ENCODE results near the gene CCDC122. TPM values are rescaled to one million over a fixed set of nuclear protein-coding genes. Genes with fewer than 3 reads are reported as not detected.

CCDC122 gene
- total RNA-seq, 2 experiments from 2014 or later, result 0.73 to 1.2 TPM

DNA sequence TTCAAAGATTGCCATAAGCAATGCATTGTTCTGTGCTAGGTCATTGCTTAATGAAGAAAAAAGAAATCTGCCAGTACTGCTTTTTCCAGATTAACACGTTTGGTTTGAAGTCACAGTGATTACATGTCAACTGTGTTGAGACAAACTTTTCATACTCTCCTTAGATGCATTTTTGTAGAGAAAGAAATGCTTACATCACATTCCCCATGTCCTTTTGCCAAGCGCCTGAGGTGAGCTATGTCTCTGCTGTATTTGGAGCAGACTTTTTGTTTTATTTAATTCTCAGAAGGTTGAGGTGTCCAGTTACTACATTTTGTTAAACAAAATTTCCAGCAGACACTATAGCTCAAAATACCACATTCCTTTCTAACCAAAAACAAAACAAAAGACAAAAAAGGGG, 16.4 kb upstream of the CCDC122 start:
- ChIA-PET POLR2A (no interaction called here), CTCF (interaction anchor here (1.6 kb wide), 1 partner anchor 12 kb away, joined by 6 read pairs; no protein-coding TSS in a partner anchor)
- Mint-ChIP-seq H3K27ac (no peak overlapping the region), H3K36me3 (ENCODE audit: low read depth) (no peaks in the 10 kb centered on the region), H3K4me1 (no peaks in the 10 kb centered on the region), H3K27me3 (peaks cover 3% of the 10 kb centered on the region), H3K9me3 (no peaks in the 10 kb centered on the region), H3K4me3 (no peak overlapping the region)
- DNase-seq, result no peak

DNA sequence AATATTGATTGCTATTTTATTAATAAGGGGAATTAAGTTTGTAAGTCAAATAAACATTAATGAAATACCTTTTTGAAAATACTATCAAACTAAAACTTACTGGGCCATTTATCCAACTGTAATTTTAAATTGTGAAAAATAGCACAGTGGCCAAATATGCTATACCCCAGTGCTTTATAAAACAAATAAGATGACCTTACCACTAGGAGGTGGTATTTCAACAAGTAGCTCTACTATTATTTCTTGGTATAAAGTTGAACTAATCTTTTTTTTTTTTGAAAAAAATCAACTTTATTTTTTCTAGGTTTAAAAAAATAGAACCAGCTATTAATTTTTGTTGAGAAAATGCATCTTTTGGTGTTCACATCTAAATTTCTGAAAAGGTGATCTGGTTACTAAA, 14.9 kb upstream of the CCDC122 start:
- H3K9me3 Mint-ChIP-seq, result no peaks in the 10 kb centered on the region
- H3K4me3 Mint-ChIP-seq, result no peak overlapping the region
- no peak for DNase-seq
- CTCF ChIA-PET, result interaction anchor here (1.6 kb wide), 1 partner anchor 14 kb away, joined by 6 read pairs; no protein-coding TSS in a partner anchor
- H3K27ac Mint-ChIP-seq, result no peak overlapping the region
- peaks cover 2% of the 10 kb centered on the region for H3K36me3 Mint-ChIP-seq (ENCODE audit: low read depth)
- peaks cover 3% of the 10 kb centered on the region for H3K27me3 Mint-ChIP-seq
- POLR2A ChIA-PET, result no interaction called here
- H3K4me1 Mint-ChIP-seq, result no peaks in the 10 kb centered on the region

DNA sequence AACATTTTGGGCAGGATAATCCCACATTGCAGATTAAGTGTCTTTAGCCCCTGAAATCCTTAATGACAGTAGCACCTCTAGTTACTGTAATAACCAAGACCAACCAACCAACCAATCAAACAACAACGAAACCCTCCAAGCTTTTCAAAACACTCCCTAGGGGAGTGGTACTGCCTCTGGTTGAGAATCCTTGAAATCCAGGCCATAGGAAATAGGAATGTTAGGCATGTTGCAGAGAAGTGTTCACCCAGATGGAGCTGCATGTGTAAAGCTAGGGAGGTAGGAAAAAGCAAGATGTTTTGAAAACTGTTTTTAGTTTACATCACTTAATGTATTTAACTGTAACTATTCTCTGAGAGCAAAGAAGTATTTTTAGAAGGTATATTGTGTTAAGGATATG, 4.7 kb upstream of the CCDC122 start:
- Mint-ChIP-seq H3K4me1 (peaks cover 14% of the 10 kb centered on the region), H3K27me3 (peaks cover 9% of the 10 kb centered on the region), H3K27ac (no peak overlapping the region), H3K9me3 (no peaks in the 10 kb centered on the region), H3K36me3 (ENCODE audit: low read depth) (peaks cover 8% of the 10 kb centered on the region), H3K4me3 (no peak overlapping the region)
- ChIA-PET POLR2A (no interaction called here), CTCF (no interaction called here)
- no peak for DNase-seq

- CTCF ChIA-PET, result no interaction called here
- Mint-ChIP-seq H3K4me3 (no peak overlapping the region), H3K27ac (no peak overlapping the region), H3K9me3 (no peaks in the 10 kb centered on the region), H3K27me3 (peaks cover 10% of the 10 kb centered on the region), H3K36me3 (ENCODE audit: low read depth) (peaks cover 8% of the 10 kb centered on the region), H3K4me1 (peaks cover 16% of the 10 kb centered on the region)
- no peak for DNase-seq
- POLR2A ChIA-PET, result no interaction called here
These were observed 4.1 kb upstream of the CCDC122 start for GRCh38 chr13:43883631-43884030.

GRCh38 chr13:43881580-43881979, 2.0 kb upstream of the CCDC122 start:
- Mint-ChIP-seq H3K27ac (no peak overlapping the region), H3K4me3 (no peak overlapping the region), H3K9me3 (no peaks in the 10 kb centered on the region), H3K36me3 (ENCODE audit: low read depth) (peaks cover 8% of the 10 kb centered on the region), H3K4me1 (peaks cover 29% of the 10 kb centered on the region), H3K27me3 (peaks cover 12% of the 10 kb centered on the region)
- POLR2A ChIA-PET, result no interaction called here
- CTCF ChIA-PET, result no interaction called here
- DNase-seq, result no peak

DNA sequence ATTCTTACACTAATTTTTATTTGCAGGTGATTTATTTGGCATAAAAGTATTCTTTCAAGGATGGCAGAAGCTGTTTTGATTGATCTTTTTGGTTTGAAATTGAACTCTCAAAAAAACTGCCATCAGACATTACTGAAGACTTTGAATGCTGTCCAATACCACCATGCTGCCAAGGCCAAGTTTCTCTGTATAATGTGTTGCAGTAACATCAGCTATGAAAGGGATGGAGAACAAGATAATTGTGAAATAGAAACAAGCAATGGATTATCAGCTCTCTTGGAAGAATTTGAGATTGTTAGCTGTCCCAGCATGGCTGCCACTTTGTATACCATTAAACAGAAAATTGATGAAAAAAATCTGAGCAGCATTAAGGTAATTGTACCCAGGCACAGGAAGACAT, 1.4 kb upstream of the CCDC122 start:
- ChIA-PET CTCF (no interaction called here), POLR2A (no interaction called here)
- no peak for DNase-seq
- H3K9me3 Mint-ChIP-seq, result no peaks in the 10 kb centered on the region
- no peak overlapping the region for H3K27ac Mint-ChIP-seq
- no peak overlapping the region for H3K4me3 Mint-ChIP-seq
- H3K36me3 Mint-ChIP-seq (ENCODE audit: low read depth), result peaks cover 8% of the 10 kb centered on the region
- H3K4me1 Mint-ChIP-seq, result peaks cover 29% of the 10 kb centered on the region
- H3K27me3 Mint-ChIP-seq, result peaks cover 12% of the 10 kb centered on the region

DNA sequence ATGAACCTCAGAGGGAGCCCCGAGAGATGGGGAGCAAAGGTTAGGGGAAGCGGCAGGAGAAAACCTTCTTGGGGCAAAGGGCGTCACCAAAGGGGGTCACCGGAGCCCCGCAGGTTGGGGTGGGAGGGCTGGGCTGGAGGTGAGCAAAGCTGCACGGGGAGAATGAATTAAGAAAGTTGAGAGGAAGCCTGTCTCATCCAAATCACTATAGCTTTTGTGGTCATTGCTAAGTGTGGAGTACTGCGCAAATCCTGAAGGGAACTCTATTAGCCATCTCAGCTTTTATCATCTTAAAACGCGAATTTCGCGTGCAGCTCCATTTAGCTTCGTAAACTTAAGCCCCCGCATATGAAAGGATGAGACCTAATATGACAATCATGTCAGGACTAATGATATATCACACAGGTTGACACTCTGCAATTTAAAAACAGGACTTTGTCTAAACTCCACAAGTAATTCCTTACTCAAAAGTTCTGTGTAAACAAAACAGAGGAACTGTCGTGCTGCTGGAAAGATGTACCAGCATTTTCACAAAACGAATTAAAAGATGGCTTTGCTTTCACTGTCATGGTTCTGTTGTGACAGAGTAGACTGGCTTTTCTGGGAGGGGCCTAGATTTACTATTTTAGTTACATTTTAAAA, 795 bp upstream of the CCDC122 start:
- H3K4me1 Mint-ChIP-seq, result peaks cover 29% of the 10 kb centered on the region
- H3K27ac Mint-ChIP-seq, result peak overlapping the region; percentile 13
- H3K4me3 Mint-ChIP-seq, result peak overlapping the region; percentile 72
- POLR2A ChIA-PET, result interaction anchor here (0.9 kb wide), 1 partner anchor 26 kb away, joined by 3 read pairs; no protein-coding TSS in a partner anchor
- CTCF ChIA-PET, result no interaction called here
- no peaks in the 10 kb centered on the region for H3K9me3 Mint-ChIP-seq
- no peak for DNase-seq
- peaks cover 12% of the 10 kb centered on the region for H3K27me3 Mint-ChIP-seq
- H3K36me3 Mint-ChIP-seq (ENCODE audit: low read depth), result peaks cover 8% of the 10 kb centered on the region

GRCh38 chr13:43879755-43880181, 228 bp upstream of the CCDC122 start, which contains the start of gene LACC1:
LACC1 (plus strand) TSS chr13:43879904; CDS start chr13:43880986, 1,082 bp downstream.
- CTCF ChIA-PET, result no interaction called here
- peaks cover 12% of the 10 kb centered on the region for H3K27me3 Mint-ChIP-seq
- H3K9me3 Mint-ChIP-seq, result no peaks in the 10 kb centered on the region
- peak within 1 kb of the TSS; percentile 63 for H3K27ac Mint-ChIP-seq
- DNase-seq, result peak; percentile 37
- POLR2A ChIA-PET, result interaction anchor here (0.7 to 1.3 kb wide), 3 partner anchors 26 to 887 kb away, joined by 3 to 4 read pairs (median 3); partner anchors contain the start of gene EPSTI1
- H3K4me3 Mint-ChIP-seq, result peak within 1 kb of the TSS; percentile 72
- H3K36me3 Mint-ChIP-seq (ENCODE audit: low read depth), result peaks cover 8% of the 10 kb centered on the region
- peaks cover 29% of the 10 kb centered on the region for H3K4me1 Mint-ChIP-seq

DNA sequence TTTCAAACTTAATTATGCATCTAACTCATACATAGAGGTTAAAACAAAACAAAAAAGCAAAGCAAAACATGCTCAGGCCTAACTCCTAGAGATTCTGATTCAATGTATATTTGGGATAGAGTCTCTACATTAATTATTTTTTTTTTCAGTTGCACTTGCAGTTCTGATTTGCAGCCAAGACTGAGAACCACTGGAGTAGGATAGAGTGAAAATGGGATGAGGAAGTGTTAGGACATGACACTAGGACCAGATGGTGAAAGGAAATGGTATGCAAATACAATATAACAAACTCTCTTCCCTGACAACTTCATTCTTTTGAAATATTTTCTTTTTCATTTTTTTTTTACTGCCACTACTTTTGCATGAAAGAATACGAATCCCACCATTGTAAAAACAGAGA, 1.8 kb downstream of the CCDC122 start:
- no peaks in the 10 kb centered on the region for H3K9me3 Mint-ChIP-seq
- peaks cover 12% of the 10 kb centered on the region for H3K27me3 Mint-ChIP-seq
- no peak for DNase-seq
- POLR2A ChIA-PET, result interaction anchor here (0.6 kb wide), 1 partner anchor 263 kb away, joined by 5 read pairs; no protein-coding TSS in a partner anchor
- H3K4me1 Mint-ChIP-seq, result peaks cover 29% of the 10 kb centered on the region
- no peak overlapping the region for H3K27ac Mint-ChIP-seq
- H3K4me3 Mint-ChIP-seq, result no peak overlapping the region
- CTCF ChIA-PET, result no interaction called here
- H3K36me3 Mint-ChIP-seq (ENCODE audit: low read depth), result peaks cover 8% of the 10 kb centered on the region

- POLR2A ChIA-PET, result interaction anchor here (0.6 kb wide), 1 partner anchor 264 kb away, joined by 5 read pairs; no protein-coding TSS in a partner anchor
- H3K27ac Mint-ChIP-seq, result no peak overlapping the region
These were observed 2.2 kb downstream of the CCDC122 start for GRCh38 chr13:43877326-43877725.

DNA sequence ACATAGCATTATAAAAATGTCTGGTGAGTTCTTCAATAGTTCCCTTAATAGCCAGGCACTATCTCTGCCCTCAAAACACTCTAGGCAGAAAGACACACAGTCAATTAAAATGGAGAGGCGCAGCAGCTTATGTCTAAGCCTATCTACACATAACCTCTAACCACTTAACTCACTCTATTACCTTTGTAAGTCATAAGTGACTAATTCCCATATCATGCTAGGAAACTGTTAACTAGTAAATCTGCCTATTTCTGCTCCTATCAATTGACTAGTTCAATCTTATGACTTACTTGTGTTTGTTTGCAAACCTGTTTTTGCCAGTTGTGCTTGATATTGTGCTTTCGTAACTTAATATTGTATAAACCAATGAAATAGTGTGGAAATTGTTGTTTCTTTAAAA, 3.2 kb downstream of the CCDC122 start:
- ChIA-PET POLR2A (no interaction called here), CTCF (no interaction called here)
- no peak overlapping the region for H3K4me3 Mint-ChIP-seq
- peaks cover 7% of the 10 kb centered on the region for H3K36me3 Mint-ChIP-seq (ENCODE audit: low read depth)
- peaks cover 28% of the 10 kb centered on the region for H3K4me1 Mint-ChIP-seq
- H3K27me3 Mint-ChIP-seq, result peaks cover 11% of the 10 kb centered on the region
- no peak overlapping the region for H3K27ac Mint-ChIP-seq
- DNase-seq, result no peak
- H3K9me3 Mint-ChIP-seq, result no peaks in the 10 kb centered on the region

More at GRCh38 chr13:43877326-43877725, 2.2 kb downstream of the CCDC122 start:
- H3K36me3 Mint-ChIP-seq (ENCODE audit: low read depth), result peaks cover 8% of the 10 kb centered on the region
- no peak for DNase-seq
- no peaks in the 10 kb centered on the region for H3K9me3 Mint-ChIP-seq
- peaks cover 12% of the 10 kb centered on the region for H3K27me3 Mint-ChIP-seq
- H3K4me1 Mint-ChIP-seq, result peaks cover 29% of the 10 kb centered on the region
- CTCF ChIA-PET, result no interaction called here
- H3K4me3 Mint-ChIP-seq, result no peak overlapping the region

DNA sequence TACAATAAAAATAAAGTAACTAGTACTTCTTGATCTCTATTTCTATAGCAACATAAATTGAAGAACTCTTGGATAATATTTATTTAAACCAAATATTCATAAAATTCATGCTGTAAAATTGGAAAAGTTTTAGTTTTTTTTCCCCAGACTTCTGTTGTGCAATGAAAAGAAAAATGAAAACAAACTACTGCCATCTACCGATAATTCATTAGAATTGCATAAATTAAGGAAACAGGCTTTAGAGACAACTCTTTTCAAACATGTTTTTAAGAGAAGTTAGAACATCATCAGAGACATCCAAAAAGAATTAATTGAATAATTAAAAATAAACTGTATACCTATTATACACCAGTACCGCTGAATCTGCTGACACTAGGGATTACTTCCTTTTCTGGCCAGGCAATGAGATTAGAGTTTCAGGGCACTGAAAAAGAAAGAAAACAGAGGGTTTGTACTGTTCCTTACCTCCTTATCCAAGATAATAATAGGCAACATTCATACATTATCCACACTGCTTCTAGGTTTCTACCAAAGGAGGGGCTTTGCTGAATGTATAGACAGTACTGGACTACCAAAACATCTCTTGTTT, 4.9 kb downstream of the CCDC122 start:
- DNase-seq, result no peak
- H3K27ac Mint-ChIP-seq, result no peak overlapping the region
- peaks cover 3% of the 10 kb centered on the region for H3K27me3 Mint-ChIP-seq
- H3K4me3 Mint-ChIP-seq, result no peak overlapping the region
- no peaks in the 10 kb centered on the region for H3K36me3 Mint-ChIP-seq (ENCODE audit: low read depth)
- ChIA-PET CTCF (no interaction called here), POLR2A (no interaction called here)
- H3K9me3 Mint-ChIP-seq, result no peaks in the 10 kb centered on the region
- H3K4me1 Mint-ChIP-seq, result peaks cover 15% of the 10 kb centered on the region

- no peaks in the 10 kb centered on the region for H3K27me3 Mint-ChIP-seq
- POLR2A ChIA-PET, result no interaction called here
- H3K27ac Mint-ChIP-seq, result no peak overlapping the region
- DNase-seq, result no peak
- CTCF ChIA-PET, result no interaction called here
- no peaks in the 10 kb centered on the region for H3K4me1 Mint-ChIP-seq
- H3K9me3 Mint-ChIP-seq, result no peaks in the 10 kb centered on the region
- no peak overlapping the region for H3K4me3 Mint-ChIP-seq
- H3K36me3 Mint-ChIP-seq (ENCODE audit: low read depth), result no peaks in the 10 kb centered on the region
These were observed 7.4 kb downstream of the CCDC122 start for GRCh38 chr13:43872181-43872580.

GRCh38 chr13:43865892-43866291, 13.6 kb downstream of the CCDC122 start:
- CTCF ChIA-PET, result no interaction called here
- Mint-ChIP-seq H3K27ac (no peak overlapping the region), H3K36me3 (ENCODE audit: low read depth) (no peaks in the 10 kb centered on the region), H3K4me3 (no peak overlapping the region), H3K9me3 (no peaks in the 10 kb centered on the region), H3K27me3 (no peaks in the 10 kb centered on the region), H3K4me1 (no peaks in the 10 kb centered on the region)
- DNase-seq, result no peak
- POLR2A ChIA-PET, result no interaction called here
